T-cell (primary cell): ENCODE results near the gene NEURL1. TPM values are rescaled to one million over a fixed set of nuclear protein-coding genes. Genes with fewer than 3 reads are reported as not detected.

Experiments
- ATAC-seq, 4 experiments: fragments of 200-7000 bp in 3 of 4; fragments of 150-1000 bp in 1 of 4; cut with Tn5 transposase; replicated peaks in 1 of 4; 1 replicate in 3 of 4; 2 replicates in 1 of 4; pipeline ENCODE4 v1.10.0; 2021; ENCODE audit warnings: moderate library complexity in 3 of 4, mild to moderate bottlenecking in 2 of 4, moderate number of reproducible peaks in 1 of 4
- CTCF ChIA-PET, 2 donors: fragments of 300-600 bp; sonication (Branson Sonifier 250); formaldehyde crosslinking; loops; one replicate each; lab custom pipeline; 2022; ENCODE audit warnings: antibody characterized with exemption in 2 of 2; lab: Charles Lee
- POLR2A ChIA-PET, 2 donors: fragments of 300-600 bp; sonication (Branson Sonifier 250); formaldehyde crosslinking; loops; one replicate each; lab custom pipeline; 2022; ENCODE audit warnings: antibody characterized with exemption in 2 of 2; lab: Charles Lee
- DNase-seq, 35 experiments: peaks; one replicate each; pipeline versions ENCODE4 v3.0.0 to v3.0.0-alpha.2; 2013 to 2023
- H3K27ac ChIP-seq: one replicate; pipeline ENCODE4 v1.5.1; 2013; ENCODE audit warnings: low read length
- H3K27me3 ChIP-seq, 2 experiments: replicated peaks in 1 of 2; 1 replicate in 1 of 2; 2 replicates in 1 of 2; pipeline versions ENCODE4 v1.6.1 to v1.7.0; 2013; ENCODE audit warnings: low read length in 1 of 2, mixed read lengths in 1 of 2; ENCODE audit not compliant: control insufficient read depth in 2 of 2, insufficient read depth in 2 of 2; ENCODE audit errors: extremely low read depth in 1 of 2
- H3K36me3 ChIP-seq, 2 donors: 1 replicate in 1 of 2; 2 replicates in 1 of 2; pipeline versions ENCODE4 v1.6.1 to v1.7.0; 2013; ENCODE audit warnings: low read length in 1 of 2; ENCODE audit not compliant: control insufficient read depth in 2 of 2, insufficient read depth in 1 of 2; ENCODE audit errors: extremely low read depth in 1 of 2
- H3K4me1 ChIP-seq, 2 experiments: 1 replicate in 1 of 2; 2 replicates in 1 of 2; pipeline versions ENCODE4 v1.6.1 to v1.7.0; 2013; ENCODE audit warnings: low read length in 2 of 2, mixed read lengths in 1 of 2; ENCODE audit not compliant: insufficient read depth in 2 of 2, control insufficient read depth in 1 of 2; ENCODE audit errors: extremely low read depth in 1 of 2
- H3K4me3 ChIP-seq, 2 donors: 1 replicate in 1 of 2; 2 replicates in 1 of 2; pipeline versions ENCODE4 v1.5.1 to v1.7.0; 2013; ENCODE audit warnings: mild to moderate bottlenecking in 2 of 2, low read length in 1 of 2, moderate library complexity in 1 of 2; ENCODE audit not compliant: control insufficient read depth in 1 of 2; ENCODE audit errors: extremely low read depth in 1 of 2
- H3K9me3 ChIP-seq: 2 replicates; pipeline ENCODE4 v1.7.0; 2013
- H3K27ac Mint-ChIP-seq, 2 donors: one replicate each; pipeline ENCODE4 v1.8.0; 2020 to 2021; ENCODE audit warnings: mild to moderate bottlenecking in 2 of 2, mixed read lengths in 2 of 2
- H3K27me3 Mint-ChIP-seq, 2 donors: one replicate each; pipeline ENCODE4 v1.8.0; 2021 to 2022; ENCODE audit warnings: mixed read lengths in 2 of 2
- H3K36me3 Mint-ChIP-seq: one replicate; pipeline ENCODE4 v1.8.0; 2021; ENCODE audit warnings: mixed read lengths
- H3K4me1 Mint-ChIP-seq, 3 donors: one replicate each; pipeline ENCODE4 v1.8.0; 2020 to 2022; ENCODE audit warnings: mixed read lengths in 3 of 3, mild to moderate bottlenecking in 1 of 3
- H3K4me3 Mint-ChIP-seq, 3 donors: one replicate each; pipeline ENCODE4 v1.8.0; 2020 to 2022; ENCODE audit warnings: mild to moderate bottlenecking in 3 of 3, mixed read lengths in 3 of 3, moderate library complexity in 3 of 3
- H3K9me3 Mint-ChIP-seq, 3 donors: one replicate each; pipeline ENCODE4 v1.8.0; 2020 to 2022; ENCODE audit warnings: mixed read lengths in 3 of 3
- WGBS: methylation state at CpG from one replicate; pipeline ENCODE4 v1.1.5; 2013; ENCODE audit warnings: missing lambda C conversion rate; ENCODE audit not compliant: insufficient coverage; 5-methylcytosine and 5-hydroxymethylcytosine counted together
- total RNA-seq, 35 experiments: library from RNA in 6 of 35; stranded (reverse) in 6 of 35; fragments of 120-200 nt in 1 of 35; gene quantifications; one replicate each; pipeline versions ENCODE4 v1.2.1 to v1.2.4 and lab custom pipeline; 2013 to 2026

Gene NEURL1
- total RNA-seq, 5 donors from 2014 or later (not counting 1 experiment from before 2014, with no cell fraction given), result 0.46 to 1.7 (median 0.84) TPM

DNA sequence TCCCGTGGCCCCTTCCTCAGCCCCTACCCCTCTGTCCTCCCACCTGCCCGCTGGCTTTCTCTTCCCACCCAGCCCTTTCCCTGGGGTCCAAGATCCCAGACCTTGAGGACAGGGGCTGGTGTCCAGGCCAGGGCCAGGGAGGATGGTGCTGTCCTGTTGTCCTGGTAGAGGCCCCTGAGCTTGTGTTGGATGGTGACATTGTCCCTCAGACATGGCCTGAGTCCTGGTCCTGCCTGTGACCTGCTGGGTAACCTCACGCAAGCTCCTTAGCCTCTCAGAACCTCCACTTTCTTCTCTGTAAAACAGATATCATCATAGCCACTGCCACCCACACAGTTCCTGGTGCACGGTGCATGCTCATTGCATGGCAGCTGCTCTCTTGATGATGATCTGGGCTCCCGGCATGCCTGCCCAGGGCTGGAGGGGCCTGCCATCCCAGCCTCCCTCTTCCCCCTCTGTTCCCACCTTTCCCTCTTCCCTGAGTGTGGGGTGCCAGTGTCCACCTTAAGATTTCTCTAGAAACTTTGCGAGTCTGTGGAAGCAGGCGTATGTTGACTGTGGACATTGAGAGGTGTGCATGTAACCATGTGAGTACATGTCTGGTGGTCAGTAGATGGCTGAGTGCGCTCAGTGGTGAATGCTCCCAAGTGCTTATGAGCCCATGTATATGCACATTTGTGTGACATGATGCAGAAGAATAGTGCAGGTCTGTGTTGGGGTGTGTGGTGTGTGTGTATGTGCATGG, 60.4 kb downstream of the NEURL1 start:
- Mint-ChIP-seq H3K9me3 (no peaks in the 10 kb centered on the region), H3K4me1 (peaks cover 13 to 18% (median 16%) of the 10 kb centered on the region in 3 donors), H3K36me3 (no peaks in the 10 kb centered on the region), H3K27me3 (peaks cover 10 to 28% of the 10 kb centered on the region in 2 donors), H3K27ac (no peak overlapping the region), H3K4me3 (peak overlapping the region; percentile 71 to 87 (median 76))
- Histone ChIP-seq H3K27me3 (peaks cover 0 to 55% of the 10 kb centered on the region in 2 experiments), H3K4me3 (no peak overlapping the region), H3K27ac (no peak overlapping the region), H3K4me1 (peaks cover 7 to 20% of the 10 kb centered on the region in 2 experiments), H3K36me3 (no peaks in the 10 kb centered on the region), H3K9me3 (no peaks in the 10 kb centered on the region)
- ChIA-PET CTCF (no interaction called here), POLR2A (no interaction called here)
- 67% methylated on average over 7 of the region's 8 CpGs for WGBS
- DNase-seq, result no peak
- ATAC-seq, result peak in 1 of 4 experiments; percentile 5

DNA sequence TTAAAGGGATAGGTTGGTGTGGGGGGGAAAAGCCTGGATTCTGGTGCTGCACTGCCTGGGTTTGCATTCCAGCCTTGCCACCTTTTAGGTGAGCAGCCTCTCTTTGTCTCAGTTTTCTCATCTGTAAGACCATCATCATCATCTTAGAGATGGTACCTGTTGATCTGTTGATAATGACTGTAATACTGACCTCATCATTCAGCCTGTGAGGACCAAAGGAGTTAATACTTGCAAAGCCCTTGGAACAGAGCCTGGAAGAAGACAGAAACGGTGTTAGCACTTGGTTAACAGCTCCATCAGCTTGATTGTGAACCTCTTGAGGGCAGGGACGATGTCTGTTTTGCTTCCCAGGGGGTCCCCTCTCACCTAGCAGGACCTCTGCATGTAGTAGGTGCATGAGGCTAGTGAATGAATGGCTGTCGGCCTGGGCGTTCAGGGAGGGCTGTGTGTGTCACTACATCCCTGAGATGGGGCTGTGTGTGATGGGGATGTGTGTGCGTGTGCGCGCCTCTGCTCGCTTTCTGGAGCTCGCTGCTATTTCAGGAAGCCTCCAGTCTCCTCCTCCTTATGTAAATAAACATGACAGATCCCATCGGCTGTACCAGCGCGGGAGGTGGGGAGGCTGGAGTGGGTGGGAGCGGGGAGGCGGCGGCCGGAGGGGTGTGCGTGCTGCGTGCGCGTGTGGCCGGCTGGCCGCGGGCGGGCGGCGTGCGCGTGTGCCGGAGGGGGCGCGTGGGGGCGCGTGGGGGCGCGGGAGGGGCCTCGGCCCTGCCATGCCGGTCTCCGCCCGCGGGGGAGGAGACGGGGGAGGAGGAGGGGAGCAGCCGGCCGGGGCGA, 61.2 kb downstream of the NEURL1 start:
- Histone ChIP-seq H3K27me3 (peaks cover 0 to 58% of the 10 kb centered on the region in 2 experiments), H3K36me3 (no peaks in the 10 kb centered on the region), H3K4me3 (peak overlapping the region in 1 of 2 donors; percentile 12), H3K4me1 (peaks cover 7 to 20% of the 10 kb centered on the region in 2 experiments), H3K27ac (no peak overlapping the region), H3K9me3 (no peaks in the 10 kb centered on the region)
- WGBS, result 6% methylated on average over 26 of the region's 44 CpGs
- H3K36me3 Mint-ChIP-seq, result no peaks in the 10 kb centered on the region
- peak overlapping the region; percentile 71 to 87 (median 76) for H3K4me3 Mint-ChIP-seq
- DNase-seq (peak in 6 of 35 experiments; percentile 6 to 22 (median 11)), ATAC-seq (peak; percentile 43 to 76 (median 60))
- no peak overlapping the region for H3K27ac Mint-ChIP-seq
- ChIA-PET CTCF (no interaction called here), POLR2A (interaction anchor here in 1 of 2 donors (0.8 kb wide), 1 partner anchor 130 kb away, joined by 6 read pairs; no protein-coding TSS in a partner anchor)
- H3K9me3 Mint-ChIP-seq, result no peaks in the 10 kb centered on the region
- peaks cover 13 to 34% of the 10 kb centered on the region in 2 donors for H3K27me3 Mint-ChIP-seq
- peaks cover 13 to 18% (median 16%) of the 10 kb centered on the region in 3 donors for H3K4me1 Mint-ChIP-seq

DNA sequence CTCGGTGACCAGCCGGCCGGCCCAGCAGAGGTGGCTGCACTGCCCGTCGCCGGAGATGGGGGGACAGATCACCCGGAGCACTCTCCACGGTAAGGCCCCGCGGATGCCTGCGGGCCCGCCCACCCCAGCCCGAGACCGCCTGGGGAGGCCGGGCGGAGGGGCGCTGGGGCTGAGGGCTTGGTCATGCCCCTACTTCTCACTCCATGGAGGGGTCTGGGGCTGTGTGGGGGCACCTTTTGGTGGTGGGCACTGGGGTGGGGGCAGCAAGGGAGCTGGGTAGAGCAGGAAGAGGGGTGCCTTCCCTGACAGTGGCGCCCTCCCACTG, 61.8 kb downstream of the NEURL1 start:
- DNase-seq (no peak), ATAC-seq (peak; percentile 15 to 32 (median 27))
- peaks cover 0 to 63% of the 10 kb centered on the region in 2 experiments for H3K27me3 ChIP-seq
- H3K4me1 ChIP-seq, result peaks cover 7 to 20% of the 10 kb centered on the region in 2 experiments
- Mint-ChIP-seq H3K4me1 (peaks cover 13 to 18% (median 16%) of the 10 kb centered on the region in 3 donors), H3K36me3 (no peaks in the 10 kb centered on the region), H3K27ac (no peak overlapping the region), H3K27me3 (peaks cover 13 to 38% of the 10 kb centered on the region in 2 donors), H3K9me3 (no peaks in the 10 kb centered on the region), H3K4me3 (peak overlapping the region; percentile 51 to 87 (median 51))
- H3K9me3 ChIP-seq, result no peaks in the 10 kb centered on the region
- 2% methylated on average over 13 of the region's 18 CpGs for WGBS
- H3K36me3 ChIP-seq, result no peaks in the 10 kb centered on the region
- ChIA-PET POLR2A (interaction anchor here in 1 of 2 donors (0.6 kb wide), 1 partner anchor 565 kb away, joined by 8 read pairs; no protein-coding TSS in a partner anchor), CTCF (no interaction called here)
- H3K4me3 ChIP-seq, result peak overlapping the region in 1 of 2 donors; percentile 12
- H3K27ac ChIP-seq, result no peak overlapping the region

DNA sequence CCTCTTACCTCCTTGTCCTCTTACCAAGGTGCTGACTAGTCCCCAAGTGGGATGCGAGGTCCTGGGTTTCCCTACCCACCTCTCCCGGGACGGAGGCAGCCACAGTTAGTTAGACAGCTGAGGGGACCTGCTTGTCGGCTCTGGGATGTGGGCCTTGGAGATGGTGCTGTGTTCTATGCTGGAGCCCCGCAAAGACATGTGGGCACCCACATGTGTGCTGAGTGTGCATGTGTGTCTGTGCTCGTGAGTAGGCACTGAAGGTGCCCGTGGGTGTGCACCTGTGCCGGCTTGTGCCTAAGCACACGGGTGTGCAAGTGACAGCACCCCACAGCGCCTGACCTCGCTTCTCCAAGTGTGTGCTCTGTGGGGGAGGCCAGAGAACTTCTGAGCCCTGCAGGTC, 62.2 kb downstream of the NEURL1 start:
- peaks cover 13 to 18% (median 16%) of the 10 kb centered on the region in 3 donors for H3K4me1 Mint-ChIP-seq
- POLR2A ChIA-PET, result interaction anchor here in 1 of 2 donors (0.6 kb wide), 1 partner anchor 565 kb away, joined by 8 read pairs; no protein-coding TSS in a partner anchor
- H3K36me3 ChIP-seq, result no peaks in the 10 kb centered on the region
- DNase-seq (no peak), ATAC-seq (no peak)
- H3K36me3 Mint-ChIP-seq, result no peaks in the 10 kb centered on the region
- peak overlapping the region in 2 of 3 donors; percentile 51 to 87 for H3K4me3 Mint-ChIP-seq
- no peak overlapping the region for H3K27ac Mint-ChIP-seq
- WGBS, result 62% methylated on average over 8 of the region's 11 CpGs
- H3K27me3 Mint-ChIP-seq, result peaks cover 13 to 38% of the 10 kb centered on the region in 2 donors
- CTCF ChIA-PET, result no interaction called here
- H3K4me3 ChIP-seq, result no peak overlapping the region
- peaks cover 7 to 20% of the 10 kb centered on the region in 2 experiments for H3K4me1 ChIP-seq
- no peaks in the 10 kb centered on the region for H3K9me3 Mint-ChIP-seq
- H3K27ac ChIP-seq, result no peak overlapping the region
- H3K27me3 ChIP-seq, result peaks cover 0 to 67% of the 10 kb centered on the region in 2 experiments
- H3K9me3 ChIP-seq, result no peaks in the 10 kb centered on the region

DNA sequence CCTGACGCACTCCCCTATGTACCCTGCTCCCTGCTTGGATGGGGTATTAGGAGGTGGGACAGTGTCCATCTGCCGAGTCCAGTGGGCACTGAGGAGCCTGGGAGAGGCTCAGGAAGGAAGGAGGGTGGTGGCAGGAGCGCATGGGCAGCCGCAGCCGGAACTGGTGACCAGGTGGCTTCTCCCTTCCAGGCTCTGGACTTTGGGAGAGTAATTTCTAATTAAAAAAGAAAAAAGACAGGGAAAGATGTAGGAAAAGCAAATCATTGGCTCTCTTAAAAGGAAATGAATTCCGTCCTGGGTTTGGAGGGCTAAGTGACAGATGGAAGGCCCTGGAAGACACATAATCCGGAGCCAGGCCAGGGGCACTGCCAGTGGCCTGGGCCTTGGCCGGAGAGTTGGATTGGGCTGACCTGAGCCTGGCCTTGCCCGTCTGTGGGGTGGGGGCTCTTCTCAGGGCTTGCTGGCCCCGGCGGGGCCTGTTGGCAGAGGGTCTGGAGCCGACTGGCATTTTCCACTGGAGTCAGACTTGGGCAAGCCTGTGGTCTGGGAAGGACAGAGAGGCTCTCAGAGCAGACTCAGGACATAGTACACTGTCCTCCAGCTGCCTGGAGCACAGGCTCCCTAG, 63.0 kb downstream of the NEURL1 start:
- Mint-ChIP-seq H3K36me3 (no peaks in the 10 kb centered on the region), H3K4me1 (peaks cover 13 to 18% (median 16%) of the 10 kb centered on the region in 3 donors), H3K4me3 (peak overlapping the region in 1 of 3 donors; percentile 87), H3K9me3 (no peaks in the 10 kb centered on the region), H3K27ac (no peak overlapping the region), H3K27me3 (peaks cover 13 to 38% of the 10 kb centered on the region in 2 donors)
- POLR2A ChIA-PET, result no interaction called here
- no peaks in the 10 kb centered on the region for H3K36me3 ChIP-seq
- H3K4me3 ChIP-seq, result no peak overlapping the region
- peaks cover 0 to 72% of the 10 kb centered on the region in 2 experiments for H3K27me3 ChIP-seq
- peaks cover 7 to 20% of the 10 kb centered on the region in 2 experiments for H3K4me1 ChIP-seq
- H3K27ac ChIP-seq, result no peak overlapping the region
- DNase-seq, result no peak
- CTCF ChIA-PET, result no interaction called here
- H3K9me3 ChIP-seq, result no peaks in the 10 kb centered on the region
- ATAC-seq, result no peak
- 82% methylated on average over 11 of the region's 12 CpGs for WGBS
